Right lobe of liver (tissue), 6 donors: ENCODE measurements around the gene GPR89A. TPM values are rescaled to one million over a fixed set of nuclear protein-coding genes. Genes with fewer than 3 reads are reported as not detected.
"Not testable (repeated sequence)": the region's sequence is repeated elsewhere in the genome, so short reads cannot be mapped to it uniquely, and the experiment has no call there.

Source experiments
- ATAC-seq, 4 donors: fragments of 200-7000 bp; cut with Tn5 transposase; one replicate each; pipeline ENCODE4 v1.9.1; 2020; ENCODE audit warnings: mild to moderate bottlenecking in 4 of 4, moderate library complexity in 4 of 4
- DNase-seq, 3 donors: peaks; one replicate each; pipeline ENCODE4 v3.0.0-alpha.2; 2020
- H3K27ac ChIP-seq, 3 donors: fragments of 200-600 bp; one replicate each; pipeline ENCODE4 v1.8.0; 2022
- H3K27me3 ChIP-seq, 2 donors: fragments of 200-600 bp; one replicate each; pipeline ENCODE4 v1.8.0; 2022
- H3K36me3 ChIP-seq, 4 donors: fragments of 200-600 bp; sonication (generic) in 1 of 4; one replicate each; pipeline versions ENCODE4 v1.5.1 to v1.8.0; 2017 to 2022; ENCODE audit warnings: control low read depth in 1 of 4
- H3K4me1 ChIP-seq, 4 donors: fragments of 200-600 bp; sonication (generic) in 1 of 4; one replicate each; pipeline versions ENCODE4 v1.5.1 to v1.8.0; 2017 to 2022; ENCODE audit warnings: control low read depth in 1 of 4
- H3K4me3 ChIP-seq, 3 donors: fragments of 200-600 bp; one replicate each; pipeline ENCODE4 v1.8.0; 2022
- H3K9me3 ChIP-seq, 4 donors: fragments of 200-600 bp; sonication (generic) in 1 of 4; one replicate each; pipeline versions ENCODE4 v1.5.1 to v1.8.0; 2017 to 2022; ENCODE audit warnings: control low read depth in 1 of 4
- POLR2A ChIP-seq: fragments of 450-650 bp; IDR thresholded peaks from one replicate; pipeline ENCODE4 v1.6.1; 2017; ENCODE audit warnings: antibody characterized with exemption, mild to moderate bottlenecking
- WGBS: methylation state at CpG from one replicate; pipeline ENCODE4 v1.1.6; 2018; ENCODE audit warnings: low coverage, low lambda C conversion rate; ENCODE audit not compliant: insufficient coverage; ENCODE audit errors: missing lambda C conversion rate; 5-methylcytosine and 5-hydroxymethylcytosine counted together
- intact Hi-C, 2 donors: fragments of 100-400 bp; cut with DNase I; formaldehyde crosslinking; loops; one replicate each; pipeline versions ENCODE4 v1.11.2 to v1.14.1; 2022
- total RNA-seq, 6 experiments: library from RNA; depleted of rRNA in 2 of 6; stranded (reverse); fragments of >200 nt in 2 of 6; fragmentation: NEBNext Ultra II Directional in 3 of 6; extraction: Animal tissue kit (Norgen Biotek cat#: 25700) in 3 of 6; gene quantifications; one replicate each; pipeline versions ENCODE4 v1.1.0 to v1.2.4, GENCODE V29; 2016 to 2023
- TF ChIP-seq, protein P1 (sequence below), 4 donors: fragments of 200-600 bp in 3 of 4; fragments of 450-650 bp in 1 of 4; IDR thresholded peaks; one replicate each; pipeline versions ENCODE4 v1.5.1 to v1.8.0; 2016 to 2022; ENCODE audit warnings: antibody characterized with exemption in 4 of 4, mild to moderate bottlenecking in 2 of 4
- donor health status: DM: no; HTN: yes; CAD: no.
- donor health status: DM: no; HTN: no; CAD: no.
- donor health status: DM: no; HTN: no; CAD: no.
- donor health status: DM: no; HTN: yes; CAD: no.
- donor health status: DM: no; HTN: yes; CAD: no.

The GPR89A gene
- total RNA-seq, 6 experiments from 2014 or later = 11.6 to 21.1 (median 15.5) TPM

GRCh38 chr1:145601593-145601992, 6.2 kb upstream of the GPR89A start:
- TF ChIP-seq, protein P1, sequence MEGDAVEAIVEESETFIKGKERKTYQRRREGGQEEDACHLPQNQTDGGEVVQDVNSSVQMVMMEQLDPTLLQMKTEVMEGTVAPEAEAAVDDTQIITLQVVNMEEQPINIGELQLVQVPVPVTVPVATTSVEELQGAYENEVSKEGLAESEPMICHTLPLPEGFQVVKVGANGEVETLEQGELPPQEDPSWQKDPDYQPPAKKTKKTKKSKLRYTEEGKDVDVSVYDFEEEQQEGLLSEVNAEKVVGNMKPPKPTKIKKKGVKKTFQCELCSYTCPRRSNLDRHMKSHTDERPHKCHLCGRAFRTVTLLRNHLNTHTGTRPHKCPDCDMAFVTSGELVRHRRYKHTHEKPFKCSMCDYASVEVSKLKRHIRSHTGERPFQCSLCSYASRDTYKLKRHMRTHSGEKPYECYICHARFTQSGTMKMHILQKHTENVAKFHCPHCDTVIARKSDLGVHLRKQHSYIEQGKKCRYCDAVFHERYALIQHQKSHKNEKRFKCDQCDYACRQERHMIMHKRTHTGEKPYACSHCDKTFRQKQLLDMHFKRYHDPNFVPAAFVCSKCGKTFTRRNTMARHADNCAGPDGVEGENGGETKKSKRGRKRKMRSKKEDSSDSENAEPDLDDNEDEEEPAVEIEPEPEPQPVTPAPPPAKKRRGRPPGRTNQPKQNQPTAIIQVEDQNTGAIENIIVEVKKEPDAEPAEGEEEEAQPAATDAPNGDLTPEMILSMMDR (IDR thresholded peaks at IDR 0.05) = no peak
- no peak for TF ChIP-seq POLR2A
- WGBS = 50% methylated on average over 1 of the region's 1 CpG

GRCh38 chr1:145606840-145607239, 948 bp upstream of the GPR89A start:
- DNase-seq, H3K27me3 ChIP-seq, H3K4me1 ChIP-seq, H3K4me3 ChIP-seq, ATAC-seq, H3K36me3 ChIP-seq, H3K9me3 ChIP-seq, H3K27ac ChIP-seq, intact Hi-C loops: not testable (repeated sequence)
- WGBS = 75% methylated on average over 4 of the region's 5 CpGs

More at GRCh38 chr1:145601593-145601992, 6.2 kb upstream of the GPR89A start:
- no peak for DNase-seq
- Histone ChIP-seq H3K4me1 (no peaks in the 10 kb centered on the region), H3K9me3 (no peaks in the 10 kb centered on the region), H3K27me3 (no peaks in the 10 kb centered on the region), H3K27ac (no peak overlapping the region), H3K4me3 (no peak overlapping the region), H3K36me3 (no peaks in the 10 kb centered on the region)
- no peak for ATAC-seq
- intact Hi-C loops = no loop called here

DNA sequence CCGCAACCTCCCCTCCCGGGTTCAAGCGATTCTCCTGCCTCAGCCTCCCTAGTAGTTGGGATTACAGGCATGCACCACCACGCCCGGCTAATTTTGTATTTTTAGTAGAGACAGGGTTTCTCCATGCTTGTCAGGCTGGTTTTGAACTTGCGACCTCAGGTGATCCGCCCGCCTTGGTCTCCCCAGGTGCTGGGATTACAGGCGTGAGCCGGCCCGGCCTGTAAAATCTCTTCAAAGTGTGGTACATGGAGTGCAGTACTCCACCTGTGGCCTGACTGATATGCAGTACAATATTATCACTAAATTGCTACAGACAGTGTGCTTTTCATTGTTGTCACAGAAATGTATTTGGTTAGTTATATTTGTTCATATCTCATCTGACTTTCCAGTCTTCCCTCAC, 499 bp upstream of the GPR89A start:
- intact Hi-C loops, H3K27me3 ChIP-seq, H3K4me1 ChIP-seq, H3K36me3 ChIP-seq, ATAC-seq, H3K9me3 ChIP-seq, H3K27ac ChIP-seq, H3K4me3 ChIP-seq: not testable (repeated sequence)
- DNase-seq = peak in 2 of 3 donors; percentile 18 to 40
- no CpG with 5 or more reads among the region's 11 CpGs for WGBS

DNA sequence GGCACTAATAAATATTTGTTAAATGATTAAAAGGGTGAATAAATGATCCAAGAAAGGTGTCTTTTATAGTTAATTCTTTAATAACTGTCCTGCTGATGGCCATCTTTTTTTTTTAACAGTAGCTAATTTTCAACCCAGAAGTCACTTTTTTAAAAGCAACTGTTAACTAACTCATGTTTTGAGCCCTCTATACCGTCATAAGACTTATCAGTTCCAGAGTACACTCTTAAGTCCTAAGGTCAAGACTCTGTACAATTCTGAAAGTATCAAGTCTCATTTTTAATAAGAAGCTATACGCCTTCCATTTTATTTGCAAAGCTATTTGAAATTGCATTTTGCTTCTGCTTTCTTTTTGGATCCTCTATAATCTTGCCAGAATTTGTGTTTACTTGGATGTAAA, 3.0 kb downstream of the GPR89A start:
- 68% methylated on average over 2 of the region's 2 CpGs for WGBS
- H3K4me1 ChIP-seq, H3K4me3 ChIP-seq, H3K27ac ChIP-seq, intact Hi-C loops, H3K36me3 ChIP-seq, H3K9me3 ChIP-seq, H3K27me3 ChIP-seq, ATAC-seq, DNase-seq: not testable (repeated sequence)

DNA sequence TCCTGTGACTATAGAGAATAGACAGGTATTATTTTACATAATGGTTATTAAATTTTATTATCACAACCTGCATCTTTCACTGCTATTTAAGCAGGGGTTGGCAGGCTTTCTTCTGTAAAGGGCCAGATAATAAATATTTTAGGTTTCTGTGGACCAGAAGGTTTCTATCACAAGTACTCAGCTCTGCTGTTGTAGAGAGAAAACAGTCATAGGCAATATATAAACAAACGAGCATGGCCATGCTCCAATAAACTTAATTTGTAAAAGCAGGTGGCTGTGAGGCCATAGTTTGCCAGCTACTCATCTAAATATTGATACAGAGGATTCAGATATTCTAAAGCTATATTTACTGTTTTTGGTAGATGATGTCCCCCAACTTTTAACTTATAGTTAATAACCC, 12.3 kb downstream of the GPR89A start:
- intact Hi-C loops, H3K36me3 ChIP-seq, H3K27me3 ChIP-seq, ATAC-seq, DNase-seq, H3K9me3 ChIP-seq, H3K27ac ChIP-seq, H3K4me1 ChIP-seq, H3K4me3 ChIP-seq: not testable (repeated sequence)
- WGBS = 44% methylated on average over 1 of the region's 1 CpG

- H3K27me3 ChIP-seq, H3K4me1 ChIP-seq, ATAC-seq, intact Hi-C loops, H3K27ac ChIP-seq, H3K36me3 ChIP-seq, DNase-seq, H3K4me3 ChIP-seq, H3K9me3 ChIP-seq: not testable (repeated sequence)
- no CpG with 5 or more reads among the region's 1 CpG for WGBS
These were observed 14.4 kb downstream of the GPR89A start for GRCh38 chr1:145622177-145622576.

GRCh38 chr1:145636237-145636636, 28.4 kb downstream of the GPR89A start:
- not testable (repeated sequence) for H3K4me3 ChIP-seq

GRCh38 chr1:145641886-145642285, 34.1 kb downstream of the GPR89A start:
- not testable (repeated sequence) for DNase-seq
- WGBS = 100% methylated on average over 1 of the region's 2 CpGs

More at GRCh38 chr1:145636237-145636636, 28.4 kb downstream of the GPR89A start:
- H3K9me3 ChIP-seq, DNase-seq, intact Hi-C loops, H3K4me1 ChIP-seq, H3K27ac ChIP-seq, H3K36me3 ChIP-seq, H3K27me3 ChIP-seq: not testable (repeated sequence)
- peak in 2 of 4 donors; percentile 57 to 69 for ATAC-seq
- WGBS = 29% methylated on average over 1 of the region's 1 CpG

DNA sequence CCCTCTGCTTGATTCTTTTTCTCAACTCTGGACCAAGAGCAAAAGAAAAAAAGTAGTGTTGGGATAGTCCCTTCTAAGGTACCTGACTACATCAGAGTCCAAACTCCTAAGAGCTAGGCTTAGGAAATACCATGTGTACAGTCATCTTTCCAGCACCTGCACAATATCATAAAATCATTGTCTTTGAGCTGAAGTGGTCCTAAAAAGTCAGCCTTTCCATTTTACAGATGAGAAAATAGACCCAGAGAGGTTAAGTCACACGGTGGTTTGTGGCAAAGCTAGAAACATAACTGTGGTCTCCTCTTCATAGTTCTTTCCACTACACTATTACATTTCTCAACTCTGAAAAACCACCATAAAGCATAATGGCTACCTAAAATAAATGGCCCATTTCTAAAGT, 36.2 kb downstream of the GPR89A start:
- not testable (repeated sequence) for DNase-seq

More at GRCh38 chr1:145641886-145642285, 34.1 kb downstream of the GPR89A start:
- ATAC-seq, H3K36me3 ChIP-seq, intact Hi-C loops, H3K27me3 ChIP-seq, H3K27ac ChIP-seq, H3K9me3 ChIP-seq, H3K4me3 ChIP-seq, H3K4me1 ChIP-seq: not testable (repeated sequence)

DNA sequence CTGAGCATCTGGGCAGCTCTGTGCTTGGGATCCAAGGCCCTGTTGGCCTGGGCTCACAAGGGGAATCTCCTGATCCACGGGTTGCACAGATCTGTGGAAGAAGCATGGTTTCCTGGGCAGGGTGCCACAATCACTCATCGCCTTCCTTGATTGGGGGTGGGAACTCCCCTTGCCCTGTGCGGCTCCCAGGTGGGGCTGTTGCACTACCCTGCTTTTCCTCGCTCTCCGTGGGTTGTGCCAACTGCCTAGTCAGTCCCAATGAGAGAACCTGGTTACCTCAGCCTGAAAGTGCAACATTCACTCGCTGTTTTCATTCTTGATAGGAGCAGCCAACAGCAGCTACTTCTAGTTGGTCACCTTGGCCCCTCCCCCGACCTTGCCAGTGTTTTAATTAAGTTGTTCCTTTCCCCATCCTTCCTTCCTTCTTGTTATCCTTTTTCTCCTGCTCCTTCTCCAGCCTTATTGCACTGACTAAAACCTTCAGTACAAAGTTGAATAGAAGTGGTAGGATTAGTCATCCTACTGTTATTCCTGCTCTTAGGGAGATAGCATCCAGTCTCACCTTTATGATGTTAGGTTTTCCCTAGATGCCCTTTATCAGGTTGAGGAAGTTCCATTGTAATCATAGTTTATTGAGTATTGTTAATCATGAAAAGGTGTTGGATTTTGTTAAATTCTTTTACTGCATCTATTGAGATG, 48.6 kb downstream of the GPR89A start:
- H3K9me3 ChIP-seq, H3K27me3 ChIP-seq, DNase-seq, H3K4me3 ChIP-seq, intact Hi-C loops, H3K4me1 ChIP-seq, H3K36me3 ChIP-seq, ATAC-seq, H3K27ac ChIP-seq: not testable (repeated sequence)
- 85% methylated on average over 2 of the region's 7 CpGs for WGBS

More for the DNA sequence above, 36.2 kb downstream of the GPR89A start:
- intact Hi-C loops, H3K9me3 ChIP-seq, H3K27ac ChIP-seq, ATAC-seq, H3K4me3 ChIP-seq, H3K36me3 ChIP-seq, H3K27me3 ChIP-seq, H3K4me1 ChIP-seq: not testable (repeated sequence)
- WGBS = no CpG with 5 or more reads among the region's 1 CpG

DNA sequence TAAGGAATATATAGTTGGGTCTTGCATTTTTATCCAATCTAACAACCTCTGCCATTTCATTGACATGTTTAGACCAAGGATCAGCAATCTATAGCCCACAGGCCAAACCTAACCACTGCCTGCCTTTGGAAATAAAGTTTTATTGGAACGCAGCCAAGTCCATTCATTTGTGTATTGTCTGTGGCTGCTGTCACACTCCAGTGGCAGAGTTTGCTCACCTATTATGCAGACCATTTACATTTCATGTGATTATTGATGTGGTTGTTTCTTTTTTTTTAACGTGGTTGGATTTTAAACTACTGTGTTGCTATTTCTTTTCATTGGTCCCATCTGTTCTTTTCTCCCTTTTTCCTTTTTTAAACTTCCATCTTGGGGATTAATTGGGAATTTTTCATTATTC, 54.7 kb downstream of the GPR89A start:
- H3K4me3 ChIP-seq, intact Hi-C loops, H3K4me1 ChIP-seq, DNase-seq, H3K27ac ChIP-seq, H3K27me3 ChIP-seq, H3K36me3 ChIP-seq, ATAC-seq, H3K9me3 ChIP-seq: not testable (repeated sequence)
- WGBS = 34% methylated on average over 2 of the region's 2 CpGs
